ENCODE data around the gene ZBTB33.

The ZBTB33 gene

GRCh38 chrX:120293015-120293414 is 42.4 kb downstream of the ZBTB33 start:
- Histone ChIP-seq H3K4me1 (ENCODE audit: control extremely low read depth in 1 of 4, control insufficient read depth in 4 of 4, insufficient read depth in 4 of 4, low read length in 3 of 4) (peaks cover 0 to 10% (median 5%) of the 10 kb centered on the region in 4 experiments), H3K9me3 (ENCODE audit: control extremely low read depth in 1 of 5, control insufficient read depth in 4 of 5, insufficient read depth in 2 of 5, low read depth in 1 of 5, low read length in 4 of 5) (no peaks in the 10 kb centered on the region), H3K4me3 (ENCODE audit: control insufficient read depth in 1 of 7, extremely low read depth in 1 of 7, insufficient read depth in 4 of 7, low read depth in 2 of 7, low read length in 6 of 7) (no peak overlapping the region), H3K27ac (ENCODE audit: insufficient read depth in 1 of 2, low read depth in 1 of 2, low read length in 2 of 2, poor library complexity in 1 of 2, severe bottlenecking in 2 of 2) (no peak overlapping the region), H3K27me3 (replicated peaks in 2 of 5; ENCODE audit: control insufficient read depth in 4 of 5, insufficient read depth in 5 of 5, low read length in 4 of 5) (peaks cover 0 to 37% (median 0%) of the 10 kb centered on the region in 5 experiments), H3K36me3 (ENCODE audit: control insufficient read depth in 4 of 4, insufficient read depth in 4 of 4, low read length in 3 of 4) (no peaks in the 10 kb centered on the region)
- ChIA-PET CTCF (interaction anchor here (1.0 kb wide), 1 partner anchor 42 kb away, joined by 3 read pairs; the partner anchor contains the start of gene ZBTB33), POLR2A (no interaction called here)
- WGBS (ENCODE audit: insufficient coverage) = 46% methylated on average over 2 of the region's 2 CpGs
- no peak for DNase-seq

GRCh38 chrX:120294651-120295050 is 44.0 kb downstream of the ZBTB33 start:
- POLR2A ChIA-PET = no interaction called here
- Histone ChIP-seq H3K4me3 (ENCODE audit: control insufficient read depth in 1 of 7, extremely low read depth in 1 of 7, insufficient read depth in 4 of 7, low read depth in 2 of 7, low read length in 6 of 7) (no peak overlapping the region), H3K27ac (ENCODE audit: insufficient read depth in 1 of 2, low read depth in 1 of 2, low read length in 2 of 2, poor library complexity in 1 of 2, severe bottlenecking in 2 of 2) (no peak overlapping the region), H3K36me3 (ENCODE audit: control insufficient read depth in 4 of 4, insufficient read depth in 4 of 4, low read length in 3 of 4) (no peaks in the 10 kb centered on the region), H3K4me1 (ENCODE audit: control extremely low read depth in 1 of 4, control insufficient read depth in 4 of 4, insufficient read depth in 4 of 4, low read length in 3 of 4) (peaks cover 0 to 10% (median 5%) of the 10 kb centered on the region in 4 experiments), H3K9me3 (ENCODE audit: control extremely low read depth in 1 of 5, control insufficient read depth in 4 of 5, insufficient read depth in 2 of 5, low read depth in 1 of 5, low read length in 4 of 5) (no peaks in the 10 kb centered on the region), H3K27me3 (replicated peaks in 2 of 5; ENCODE audit: control insufficient read depth in 4 of 5, insufficient read depth in 5 of 5, low read length in 4 of 5) (peaks cover 0 to 35% (median 0%) of the 10 kb centered on the region in 5 experiments)
- peak in 2 of 3 donors; percentile 42 to 52 for DNase-seq
- CTCF ChIA-PET = interaction anchor here (0.8 kb wide), 1 partner anchor 15 kb away, joined by 3 read pairs; no protein-coding TSS in a partner anchor

DNA sequence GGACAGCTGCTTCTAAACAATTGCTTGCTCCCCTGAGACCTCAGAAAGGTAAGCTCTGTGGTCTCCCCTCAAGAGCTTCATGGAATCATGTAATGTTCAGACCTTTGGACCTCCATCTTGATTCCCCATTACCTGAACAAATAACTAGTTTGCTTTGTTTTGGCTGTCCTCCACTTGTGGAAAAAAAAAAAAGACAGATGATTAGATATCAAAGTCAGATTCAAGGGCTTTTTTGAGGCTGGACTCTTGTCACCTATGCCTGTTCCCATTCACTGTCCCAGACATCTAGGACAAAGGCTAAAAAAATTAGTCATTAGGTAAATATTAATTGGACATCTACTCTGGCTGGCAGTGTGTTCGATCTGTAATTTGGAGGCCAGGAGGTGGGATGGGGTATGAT is 47.3 kb downstream of the ZBTB33 start:
- DNase-seq = no peak
- H3K27me3 ChIP-seq (replicated peaks in 2 of 5; ENCODE audit: control insufficient read depth in 4 of 5, insufficient read depth in 5 of 5, low read length in 4 of 5) = peaks cover 0 to 29% (median 0%) of the 10 kb centered on the region in 5 experiments
- no peaks in the 10 kb centered on the region for H3K36me3 ChIP-seq (ENCODE audit: control insufficient read depth in 4 of 4, insufficient read depth in 4 of 4, low read length in 3 of 4)
- ChIA-PET CTCF (interaction anchor here (1.1 kb wide), 1 partner anchor 51 kb away, joined by 3 read pairs; no protein-coding TSS in a partner anchor), POLR2A (no interaction called here)
- no peak overlapping the region for H3K4me3 ChIP-seq (ENCODE audit: control insufficient read depth in 1 of 7, extremely low read depth in 1 of 7, insufficient read depth in 4 of 7, low read depth in 2 of 7, low read length in 6 of 7)
- peaks cover 0 to 19% (median 12%) of the 10 kb centered on the region in 4 experiments for H3K4me1 ChIP-seq (ENCODE audit: control extremely low read depth in 1 of 4, control insufficient read depth in 4 of 4, insufficient read depth in 4 of 4, low read length in 3 of 4)
- no CpG with 5 or more reads among the region's 1 CpG for WGBS (ENCODE audit: insufficient coverage)
- H3K27ac ChIP-seq (ENCODE audit: insufficient read depth in 1 of 2, low read depth in 1 of 2, low read length in 2 of 2, poor library complexity in 1 of 2, severe bottlenecking in 2 of 2) = no peak overlapping the region
- H3K9me3 ChIP-seq (ENCODE audit: control extremely low read depth in 1 of 5, control insufficient read depth in 4 of 5, insufficient read depth in 2 of 5, low read depth in 1 of 5, low read length in 4 of 5) = no peaks in the 10 kb centered on the region

DNA sequence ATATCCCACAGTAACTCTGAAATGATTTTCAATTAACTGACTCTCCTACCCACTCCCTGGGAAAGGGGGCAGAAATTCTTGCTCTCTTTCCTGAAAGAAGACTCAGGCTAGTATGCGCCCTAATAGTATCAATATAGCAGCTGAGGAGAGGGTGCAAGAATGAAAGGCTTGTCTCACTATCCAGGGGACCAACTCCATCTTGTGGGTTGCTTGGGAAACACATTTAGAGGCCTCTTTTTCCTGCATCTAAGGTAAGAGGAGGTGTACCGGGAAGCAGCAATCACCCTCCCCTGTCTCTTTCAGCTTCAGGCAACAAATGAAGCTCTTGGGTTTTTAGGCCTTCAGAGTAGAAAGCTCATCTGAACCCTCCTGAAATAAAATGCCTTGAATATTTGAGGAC is 49.3 kb downstream of the ZBTB33 start:
- no peaks in the 10 kb centered on the region for H3K36me3 ChIP-seq (ENCODE audit: control insufficient read depth in 4 of 4, insufficient read depth in 4 of 4, low read length in 3 of 4)
- 82% methylated on average over 2 of the region's 2 CpGs for WGBS (ENCODE audit: insufficient coverage)
- no peak for DNase-seq
- H3K27ac ChIP-seq (ENCODE audit: insufficient read depth in 1 of 2, low read depth in 1 of 2, low read length in 2 of 2, poor library complexity in 1 of 2, severe bottlenecking in 2 of 2) = no peak overlapping the region
- H3K4me1 ChIP-seq (ENCODE audit: control extremely low read depth in 1 of 4, control insufficient read depth in 4 of 4, insufficient read depth in 4 of 4, low read length in 3 of 4) = peaks cover 0 to 23% (median 14%) of the 10 kb centered on the region in 4 experiments
- no peaks in the 10 kb centered on the region for H3K9me3 ChIP-seq (ENCODE audit: control extremely low read depth in 1 of 5, control insufficient read depth in 4 of 5, insufficient read depth in 2 of 5, low read depth in 1 of 5, low read length in 4 of 5)
- H3K27me3 ChIP-seq (replicated peaks in 2 of 5; ENCODE audit: control insufficient read depth in 4 of 5, insufficient read depth in 5 of 5, low read length in 4 of 5) = peaks cover 0 to 30% (median 0%) of the 10 kb centered on the region in 5 experiments
- POLR2A ChIA-PET = no interaction called here
- CTCF ChIA-PET = interaction anchor here (1.5 kb wide), 1 partner anchor 9 kb away, joined by 7 read pairs; no protein-coding TSS in a partner anchor
- no peak overlapping the region for H3K4me3 ChIP-seq (ENCODE audit: control insufficient read depth in 1 of 7, extremely low read depth in 1 of 7, insufficient read depth in 4 of 7, low read depth in 2 of 7, low read length in 6 of 7)

DNA sequence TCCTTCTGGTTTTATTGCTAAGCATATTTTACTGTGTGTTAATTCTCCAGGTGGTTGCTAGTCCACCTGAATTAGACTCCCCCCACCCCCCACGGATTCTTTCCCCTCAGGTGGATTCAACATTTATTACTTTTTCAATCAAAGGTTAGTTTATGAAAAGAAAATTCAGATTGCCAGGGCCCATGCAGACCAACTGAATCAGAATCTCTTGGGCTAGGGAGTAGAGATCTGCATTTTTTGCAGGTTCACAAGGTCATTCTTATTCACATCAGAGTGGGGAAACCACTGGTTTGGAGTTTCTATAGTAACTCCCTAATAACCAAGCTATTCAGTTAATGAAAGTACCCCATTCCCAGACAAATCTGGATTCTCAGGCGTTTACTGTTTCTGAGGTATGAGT is 50.9 kb downstream of the ZBTB33 start:
- H3K27me3 ChIP-seq (replicated peaks in 2 of 5; ENCODE audit: control insufficient read depth in 4 of 5, insufficient read depth in 5 of 5, low read length in 4 of 5) = peaks cover 0 to 29% (median 0%) of the 10 kb centered on the region in 5 experiments
- no peak for DNase-seq
- POLR2A ChIA-PET = no interaction called here

GRCh38 chrX:120301960-120302359 is 51.3 kb downstream of the ZBTB33 start:
- no peak for DNase-seq
- 26% methylated on average over 3 of the region's 4 CpGs for WGBS (ENCODE audit: insufficient coverage)
- ChIA-PET CTCF (interaction anchor here (0.9 kb wide), 1 partner anchor 51 kb away, joined by 3 read pairs; the partner anchor contains the start of gene ZBTB33), POLR2A (no interaction called here)
- Histone ChIP-seq H3K4me3 (ENCODE audit: control insufficient read depth in 1 of 7, extremely low read depth in 1 of 7, insufficient read depth in 4 of 7, low read depth in 2 of 7, low read length in 6 of 7) (peak overlapping the region in 2 of 7 experiments; percentile 11), H3K9me3 (ENCODE audit: control extremely low read depth in 1 of 5, control insufficient read depth in 4 of 5, insufficient read depth in 2 of 5, low read depth in 1 of 5, low read length in 4 of 5) (no peaks in the 10 kb centered on the region), H3K27me3 (replicated peaks in 2 of 5; ENCODE audit: control insufficient read depth in 4 of 5, insufficient read depth in 5 of 5, low read length in 4 of 5) (peaks cover 0 to 30% (median 0%) of the 10 kb centered on the region in 5 experiments), H3K27ac (ENCODE audit: insufficient read depth in 1 of 2, low read depth in 1 of 2, low read length in 2 of 2, poor library complexity in 1 of 2, severe bottlenecking in 2 of 2) (no peak overlapping the region), H3K36me3 (ENCODE audit: control insufficient read depth in 4 of 4, insufficient read depth in 4 of 4, low read length in 3 of 4) (no peaks in the 10 kb centered on the region), H3K4me1 (ENCODE audit: control extremely low read depth in 1 of 4, control insufficient read depth in 4 of 4, insufficient read depth in 4 of 4, low read length in 3 of 4) (peaks cover 0 to 31% (median 19%) of the 10 kb centered on the region in 4 experiments)

More for the DNA sequence above, 50.9 kb downstream of the ZBTB33 start:
- Histone ChIP-seq H3K9me3 (ENCODE audit: control extremely low read depth in 1 of 5, control insufficient read depth in 4 of 5, insufficient read depth in 2 of 5, low read depth in 1 of 5, low read length in 4 of 5) (no peaks in the 10 kb centered on the region), H3K36me3 (ENCODE audit: control insufficient read depth in 4 of 4, insufficient read depth in 4 of 4, low read length in 3 of 4) (no peaks in the 10 kb centered on the region), H3K27ac (ENCODE audit: insufficient read depth in 1 of 2, low read depth in 1 of 2, low read length in 2 of 2, poor library complexity in 1 of 2, severe bottlenecking in 2 of 2) (no peak overlapping the region), H3K4me3 (ENCODE audit: control insufficient read depth in 1 of 7, extremely low read depth in 1 of 7, insufficient read depth in 4 of 7, low read depth in 2 of 7, low read length in 6 of 7) (no peak overlapping the region), H3K4me1 (ENCODE audit: control extremely low read depth in 1 of 4, control insufficient read depth in 4 of 4, insufficient read depth in 4 of 4, low read length in 3 of 4) (peaks cover 0 to 26% (median 16%) of the 10 kb centered on the region in 4 experiments)
- CTCF ChIA-PET = interaction anchor here (1.2 kb wide), 1 partner anchor 27 kb away, joined by 3 read pairs; no protein-coding TSS in a partner anchor
- no CpG with 5 or more reads among the region's 2 CpGs for WGBS (ENCODE audit: insufficient coverage)

DNA sequence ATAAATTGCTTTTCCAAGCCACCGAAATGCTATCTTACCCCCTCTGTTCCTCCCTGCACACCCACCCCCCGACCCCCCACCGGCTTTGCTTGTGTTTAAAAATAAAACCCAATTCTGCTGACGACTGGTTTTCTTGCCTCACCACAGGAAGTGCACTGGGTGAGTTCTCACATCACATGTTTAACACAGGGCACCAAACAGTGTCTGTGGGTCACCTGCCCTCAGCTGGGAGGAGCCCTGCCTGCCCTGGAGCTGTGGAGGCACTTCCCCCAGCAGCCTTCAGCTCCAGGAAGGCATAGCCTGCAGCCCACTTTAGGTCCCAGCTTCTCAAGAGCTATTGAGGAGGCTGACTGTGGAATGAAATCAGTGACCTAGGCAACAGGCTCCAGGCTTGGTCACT is 51.8 kb downstream of the ZBTB33 start:
- WGBS (ENCODE audit: insufficient coverage) = 6% methylated on average over 4 of the region's 4 CpGs
- Histone ChIP-seq H3K27ac (ENCODE audit: insufficient read depth in 1 of 2, low read depth in 1 of 2, low read length in 2 of 2, poor library complexity in 1 of 2, severe bottlenecking in 2 of 2) (no peak overlapping the region), H3K9me3 (ENCODE audit: control extremely low read depth in 1 of 5, control insufficient read depth in 4 of 5, insufficient read depth in 2 of 5, low read depth in 1 of 5, low read length in 4 of 5) (no peaks in the 10 kb centered on the region), H3K27me3 (replicated peaks in 2 of 5; ENCODE audit: control insufficient read depth in 4 of 5, insufficient read depth in 5 of 5, low read length in 4 of 5) (peaks cover 0 to 34% (median 0%) of the 10 kb centered on the region in 5 experiments), H3K4me3 (ENCODE audit: control insufficient read depth in 1 of 7, extremely low read depth in 1 of 7, insufficient read depth in 4 of 7, low read depth in 2 of 7, low read length in 6 of 7) (peak overlapping the region in 2 of 7 experiments; percentile 11), H3K36me3 (ENCODE audit: control insufficient read depth in 4 of 4, insufficient read depth in 4 of 4, low read length in 3 of 4) (no peaks in the 10 kb centered on the region), H3K4me1 (ENCODE audit: control extremely low read depth in 1 of 4, control insufficient read depth in 4 of 4, insufficient read depth in 4 of 4, low read length in 3 of 4) (peaks cover 0 to 33% (median 21%) of the 10 kb centered on the region in 4 experiments)
- CTCF ChIA-PET = interaction anchor here (0.9 kb wide), 1 partner anchor 52 kb away, joined by 3 read pairs; the partner anchor contains the start of gene ZBTB33
- DNase-seq = peak; percentile 32 to 73 (median 69)
- POLR2A ChIA-PET = no interaction called here

Data from common myeloid progenitor, CD34-positive (primary cell).